ENCODE measurements around the gene LRRC49. TPM values are rescaled to one million over a fixed set of nuclear protein-coding genes. Genes with fewer than 3 reads are reported as not detected.

LRRC49 gene
- total and polyA plus RNA-seq, 10 of the 15 experiments (the other 5 are each of a cell fraction or from before 2014, with no cell fraction given), result 1.4 to 3.7 (median 2.9) TPM

- Histone ChIP-seq H3K36me3 (ENCODE audit: control insufficient read depth in 2 of 2, insufficient read depth in 2 of 2, low read length in 1 of 2) (no peaks in the 10 kb centered on the region), H3K4me1 (ENCODE audit: control insufficient read depth, insufficient read depth, low read length) (peaks cover 2% of the 10 kb centered on the region; the same call in 1 of the 2 replicates), H3K79me2 (ENCODE audit: control insufficient read depth, insufficient read depth, low read length) (no peaks in the 10 kb centered on the region), H2AFZ (ENCODE audit: control insufficient read depth, low read depth, low read length) (peak overlapping the region; percentile 41; the same call in 1 of the 2 replicates), H3K4me2 (ENCODE audit: control insufficient read depth, insufficient read depth) (peak overlapping the region; percentile 79), H3K27ac (ENCODE audit: control insufficient read depth, insufficient read depth) (peak overlapping the region; percentile 23; the same call in 1 of the 2 replicates), H3K9me3 (replicated peaks; ENCODE audit: control insufficient read depth, insufficient read depth, low read length) (no peaks in the 10 kb centered on the region), H3K27me3 (replicated peaks in 1 of 2; ENCODE audit: control insufficient read depth in 2 of 2, insufficient read depth in 2 of 2, low read length in 1 of 2) (peaks cover 5 to 7% of the 10 kb centered on the region in 2 experiments), H3K4me3 (peak overlapping the region; percentile 63), H4K20me1 (ENCODE audit: control insufficient read depth, insufficient read depth) (no peaks in the 10 kb centered on the region), H3K9ac (ENCODE audit: control insufficient read depth, insufficient read depth, low read length) (peak overlapping the region; percentile 48; the same call in 1 of the 2 replicates)
- ChIA-PET CTCF (no interaction called here), SMC1A (ENCODE audit: uncharacterized antibody, unreplicated experiment) (no interaction called here), RAD21 (ENCODE audit: unreplicated experiment) (no interaction called here), POLR2A (no interaction called here)
- ATAC-seq, result no peak; the same call in 2 of the 3 replicates
- in situ Hi-C loops (cut with MboI), result no loop called here
- no peak for TF ChIP-seq EGR1 (IDR thresholded peaks at IDR 0.05; ENCODE audit: borderline replicate concordance in 1 of 2, low read depth in 2 of 2, low read length in 2 of 2)
- TF ChIP-seq NFYA (IDR thresholded peaks at IDR 0.05; ENCODE audit: borderline replicate concordance, low read depth, low read length), result no peak
- TF ChIP-seq RAD21 (IDR thresholded peaks at IDR 0.05; ENCODE audit: insufficient read depth, low read depth, low read length), result peak; percentile 40; the same call in 1 of the 2 replicates
- no peak for TF ChIP-seq ZBTB40 (IDR thresholded peaks at IDR 0.05; ENCODE audit: borderline replicate concordance)
- no peak for TF ChIP-seq FOS (IDR thresholded peaks at IDR 0.05; ENCODE audit: borderline replicate concordance, extremely low read depth, insufficient read length)
- TF ChIP-seq MXI1 (IDR thresholded peaks at IDR 0.05; ENCODE audit: low read depth, low read length), result no peak
- TF ChIP-seq CBX3 (IDR thresholded peaks at IDR 0.05; ENCODE audit: borderline replicate concordance, low read depth), result no peak
- TF ChIP-seq CTCF (IDR thresholded peaks at IDR 0.05 in 2 of 3, conservative IDR thresholded peaks at IDR 0.05 in 1 of 3; ENCODE audit: control insufficient read depth in 2 of 3, extremely low read depth in 1 of 3, insufficient read depth in 1 of 3, low read depth in 3 of 3, low read length in 3 of 3), result peak in 1 of 3 experiments; percentile 7; a peak in 2 of 6 replicates
- FAIRE-seq, result no peak
- no peak for DNase-seq (ENCODE audit: low read depth, low spot score)
- 68% methylated on average over 4 of the region's 4 CpGs for whole genome bisulfite sequencing (ENCODE audit: insufficient coverage, insufficient replicate concordance, low lambda C conversion rate, missing lambda C conversion rate)
- no TSS peak for BruUV-seq (replicated peaks)
- intact Hi-C loops (cut with micrococcal nuclease; ENCODE audit: unreplicated experiment), result no loop called here
Measured at GRCh38 chr15:70854666-70854976, 38.0 kb upstream of the LRRC49 start.

Data from GM12878 (cell line).